ENCODE measurements around the gene ZNF613.
"Not testable (repeated sequence)": the region's sequence is repeated elsewhere in the genome, so short reads cannot be mapped to it uniquely, and the experiment has no call there.

ZNF613 gene

GRCh38 chr19:51904331-51905165 is 22.7 kb upstream of the ZNF613 start, which contains the start of gene ZNF649:
Gene ZNF649 (minus strand): TSS chr19:51905017. CDS start chr19:51900107, 4,910 bp downstream.
- H3K36me3 ChIP-seq (ENCODE audit: insufficient read depth): no peaks in the 10 kb centered on the region
- H3K79me2 ChIP-seq (ENCODE audit: insufficient read depth, low read depth): no peaks in the 10 kb centered on the region
- no peak within 1 kb of the TSS for H3K4me2 ChIP-seq
- H3K4me3 ChIP-seq (IDR thresholded peaks at IDR 0.05; ENCODE audit: insufficient read depth, low read depth, low read length): no peak within 1 kb of the TSS
- H3K9ac ChIP-seq: no peak within 1 kb of the TSS
- no peak within 1 kb of the TSS for H2AFZ ChIP-seq (ENCODE audit: low read depth)
- no peak for TF ChIP-seq CTCF (conservative IDR thresholded peaks at IDR 0.05; ENCODE audit: low read depth, low read length)
- H3K4me1 ChIP-seq (ENCODE audit: low read depth, poor library complexity, severe bottlenecking): no peaks in the 10 kb centered on the region
- H3K27ac ChIP-seq: no peak within 1 kb of the TSS
- H3K27me3 ChIP-seq (ENCODE audit: insufficient read depth, low read depth): no peaks in the 10 kb centered on the region
- no peaks in the 10 kb centered on the region for H4K20me1 ChIP-seq (ENCODE audit: insufficient read depth)

- no peaks in the 10 kb centered on the region for H3K27me3 ChIP-seq (ENCODE audit: insufficient read depth, low read depth)
- H3K79me2 ChIP-seq (ENCODE audit: insufficient read depth, low read depth): no peaks in the 10 kb centered on the region
- no peak overlapping the region for H3K4me3 ChIP-seq (IDR thresholded peaks at IDR 0.05; ENCODE audit: insufficient read depth, low read depth, low read length)
- TF ChIP-seq CTCF (conservative IDR thresholded peaks at IDR 0.05; ENCODE audit: low read depth, low read length): no peak
- no peak overlapping the region for H3K27ac ChIP-seq
- no peak overlapping the region for H3K9ac ChIP-seq
- H3K4me1 ChIP-seq (ENCODE audit: low read depth, poor library complexity, severe bottlenecking): no peaks in the 10 kb centered on the region
- no peaks in the 10 kb centered on the region for H4K20me1 ChIP-seq (ENCODE audit: insufficient read depth)
- no peak overlapping the region for H2AFZ ChIP-seq (ENCODE audit: low read depth)
- no peak overlapping the region for H3K4me2 ChIP-seq
- H3K36me3 ChIP-seq (ENCODE audit: insufficient read depth): no peaks in the 10 kb centered on the region
Measured at GRCh38 chr19:51905206-51905605, 22.1 kb upstream of the ZNF613 start.

- not testable (repeated sequence) for H3K27ac ChIP-seq; H2AFZ ChIP-seq (ENCODE audit: low read depth); H3K4me3 ChIP-seq (IDR thresholded peaks at IDR 0.05; ENCODE audit: insufficient read depth, low read depth, low read length)
Measured at GRCh38 chr19:51905639-51906038, 21.6 kb upstream of the ZNF613 start.

GRCh38 chr19:51906108-51906507 is 21.2 kb upstream of the ZNF613 start:
- not testable (repeated sequence) for H3K36me3 ChIP-seq (ENCODE audit: insufficient read depth); H4K20me1 ChIP-seq (ENCODE audit: insufficient read depth); H3K4me2 ChIP-seq; H3K27me3 ChIP-seq (ENCODE audit: insufficient read depth, low read depth); H3K79me2 ChIP-seq (ENCODE audit: insufficient read depth, low read depth); H2AFZ ChIP-seq (ENCODE audit: low read depth); H3K9ac ChIP-seq; H3K27ac ChIP-seq; H3K4me1 ChIP-seq (ENCODE audit: low read depth, poor library complexity, severe bottlenecking); H3K4me3 ChIP-seq (IDR thresholded peaks at IDR 0.05; ENCODE audit: insufficient read depth, low read depth, low read length)

More at GRCh38 chr19:51905639-51906038, 21.6 kb upstream of the ZNF613 start:
- H3K4me2 ChIP-seq; H3K9ac ChIP-seq; H3K27me3 ChIP-seq (ENCODE audit: insufficient read depth, low read depth); H3K4me1 ChIP-seq (ENCODE audit: low read depth, poor library complexity, severe bottlenecking); H3K79me2 ChIP-seq (ENCODE audit: insufficient read depth, low read depth); H3K36me3 ChIP-seq (ENCODE audit: insufficient read depth); H4K20me1 ChIP-seq (ENCODE audit: insufficient read depth): not testable (repeated sequence)

- not testable (repeated sequence) for H3K4me3 ChIP-seq (IDR thresholded peaks at IDR 0.05; ENCODE audit: insufficient read depth, low read depth, low read length); H2AFZ ChIP-seq (ENCODE audit: low read depth); H4K20me1 ChIP-seq (ENCODE audit: insufficient read depth); H3K9ac ChIP-seq; H3K36me3 ChIP-seq (ENCODE audit: insufficient read depth); H3K4me2 ChIP-seq; H3K27me3 ChIP-seq (ENCODE audit: insufficient read depth, low read depth); H3K79me2 ChIP-seq (ENCODE audit: insufficient read depth, low read depth); H3K27ac ChIP-seq; H3K4me1 ChIP-seq (ENCODE audit: low read depth, poor library complexity, severe bottlenecking)
Measured at GRCh38 chr19:51907981-51908380, 19.3 kb upstream of the ZNF613 start.

GRCh38 chr19:51915324-51915867 is 11.9 kb upstream of the ZNF613 start:
- TF ChIP-seq CTCF (conservative IDR thresholded peaks at IDR 0.05; ENCODE audit: low read depth, low read length): no peak
- Histone ChIP-seq H3K79me2 (ENCODE audit: insufficient read depth, low read depth) (no peaks in the 10 kb centered on the region), H3K27ac (no peak overlapping the region)

More at GRCh38 chr19:51915324-51915867, 11.9 kb upstream of the ZNF613 start:
- Histone ChIP-seq H3K27me3 (ENCODE audit: insufficient read depth, low read depth) (no peaks in the 10 kb centered on the region), H2AFZ (ENCODE audit: low read depth) (no peak overlapping the region), H3K4me3 (IDR thresholded peaks at IDR 0.05; ENCODE audit: insufficient read depth, low read depth, low read length) (no peak overlapping the region), H3K4me2 (no peak overlapping the region), H3K9ac (no peak overlapping the region), H3K4me1 (ENCODE audit: low read depth, poor library complexity, severe bottlenecking) (no peaks in the 10 kb centered on the region), H3K36me3 (ENCODE audit: insufficient read depth) (no peaks in the 10 kb centered on the region), H4K20me1 (ENCODE audit: insufficient read depth) (no peaks in the 10 kb centered on the region)

Data from KMS-11 (cell line).